Liver (tissue), 3 donors: ENCODE data around the gene OR1E2.
"Not testable (repeated sequence)": the region's sequence is repeated elsewhere in the genome, so short reads cannot be mapped to it uniquely, and the experiment has no call there.

Experiments used
- ATF3 ChIP-seq: IDR thresholded peaks from 2 replicates; pipeline ENCODE4 v1.6.1; 2016; ENCODE audit warnings: antibody characterized with exemption
- FOXA1 ChIP-seq: IDR thresholded peaks from 2 replicates; pipeline ENCODE4 v1.6.1; 2016; ENCODE audit warnings: antibody characterized with exemption
- GABPA ChIP-seq, 2 donors: IDR thresholded peaks in 1 of 2; conservative IDR thresholded peaks in 1 of 2; 2 replicates each; pipeline ENCODE4 v1.6.1; 2016; ENCODE audit warnings: antibody characterized with exemption in 2 of 2, mild to moderate bottlenecking in 1 of 2, moderate library complexity in 1 of 2
- HNF4A ChIP-seq, 2 donors: conservative IDR thresholded peaks; 2 replicates each; pipeline ENCODE4 v1.6.1; 2016; ENCODE audit warnings: antibody characterized with exemption in 2 of 2, mild to moderate bottlenecking in 2 of 2
- HNF4G ChIP-seq: IDR thresholded peaks from 2 replicates; pipeline ENCODE4 v1.6.1; 2016; ENCODE audit warnings: antibody characterized with exemption
- JUND ChIP-seq, 2 donors: IDR thresholded peaks; 2 replicates each; pipeline ENCODE4 v1.6.1; 2016; ENCODE audit warnings: antibody characterized with exemption in 2 of 2
- SP1 ChIP-seq: IDR thresholded peaks from 2 replicates; pipeline ENCODE4 v1.6.1; 2018; ENCODE audit warnings: antibody characterized with exemption, mild to moderate bottlenecking
- YY1 ChIP-seq: IDR thresholded peaks from 2 replicates; pipeline ENCODE4 v1.6.1; 2016; ENCODE audit warnings: antibody characterized with exemption, mild to moderate bottlenecking
- TF ChIP-seq, protein P1 (sequence below): fragments of 150-350 bp; IDR thresholded peaks from 2 replicates; pipeline ENCODE4 v1.5.1; 2017; ENCODE audit warnings: improper control_type of control experiment, low read depth, low read length; ENCODE audit not compliant: missing input control
- TF ChIP-seq, protein P2 (sequence below): IDR thresholded peaks from 2 replicates; pipeline ENCODE4 v1.6.1; 2016; ENCODE audit warnings: antibody characterized with exemption
- TF ChIP-seq, protein P3 (sequence below): IDR thresholded peaks from 2 replicates; pipeline ENCODE4 v1.6.1; 2016; ENCODE audit warnings: antibody characterized with exemption, mild to moderate bottlenecking
- TF ChIP-seq, protein P4 (sequence below): IDR thresholded peaks from 2 replicates; pipeline ENCODE4 v1.6.1; 2016; ENCODE audit warnings: antibody characterized with exemption
- donor health status: healthy.
- donor health status: healthy.

DNA sequence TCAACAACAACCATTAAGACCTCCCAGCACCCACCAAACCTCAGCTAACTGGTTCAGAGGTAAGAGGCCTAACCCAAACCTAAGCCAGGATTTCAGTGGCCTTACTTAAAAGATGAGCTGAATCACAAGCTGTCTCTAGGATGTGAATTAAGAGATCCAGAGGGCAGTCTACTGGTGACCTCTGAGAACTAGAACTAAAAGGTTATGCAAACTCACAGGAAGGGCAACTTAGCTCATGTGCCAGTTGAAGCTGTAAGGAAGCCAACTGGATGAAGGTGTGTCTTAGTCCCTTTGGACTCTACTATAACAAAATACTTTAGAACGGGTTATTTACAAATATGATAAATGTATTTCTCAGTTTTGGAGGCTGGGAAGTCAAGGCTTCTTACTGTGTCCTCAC lies 32.7 kb upstream of the OR1E2 start:
- TF ChIP-seq YY1; SP1; GABPA (IDR thresholded peaks at IDR 0.05 in 1 of 2, conservative IDR thresholded peaks at IDR 0.05 in 1 of 2); JUND (IDR thresholded peaks at IDR 0.05); ATF3; HNF4G; FOXA1: not testable (repeated sequence)
- TF ChIP-seq, protein P1, sequence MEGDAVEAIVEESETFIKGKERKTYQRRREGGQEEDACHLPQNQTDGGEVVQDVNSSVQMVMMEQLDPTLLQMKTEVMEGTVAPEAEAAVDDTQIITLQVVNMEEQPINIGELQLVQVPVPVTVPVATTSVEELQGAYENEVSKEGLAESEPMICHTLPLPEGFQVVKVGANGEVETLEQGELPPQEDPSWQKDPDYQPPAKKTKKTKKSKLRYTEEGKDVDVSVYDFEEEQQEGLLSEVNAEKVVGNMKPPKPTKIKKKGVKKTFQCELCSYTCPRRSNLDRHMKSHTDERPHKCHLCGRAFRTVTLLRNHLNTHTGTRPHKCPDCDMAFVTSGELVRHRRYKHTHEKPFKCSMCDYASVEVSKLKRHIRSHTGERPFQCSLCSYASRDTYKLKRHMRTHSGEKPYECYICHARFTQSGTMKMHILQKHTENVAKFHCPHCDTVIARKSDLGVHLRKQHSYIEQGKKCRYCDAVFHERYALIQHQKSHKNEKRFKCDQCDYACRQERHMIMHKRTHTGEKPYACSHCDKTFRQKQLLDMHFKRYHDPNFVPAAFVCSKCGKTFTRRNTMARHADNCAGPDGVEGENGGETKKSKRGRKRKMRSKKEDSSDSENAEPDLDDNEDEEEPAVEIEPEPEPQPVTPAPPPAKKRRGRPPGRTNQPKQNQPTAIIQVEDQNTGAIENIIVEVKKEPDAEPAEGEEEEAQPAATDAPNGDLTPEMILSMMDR: not testable (repeated sequence)
- TF ChIP-seq HNF4A (conservative IDR thresholded peaks at IDR 0.05): peak; percentile 48 to 57
- TF ChIP-seq, protein P2, sequence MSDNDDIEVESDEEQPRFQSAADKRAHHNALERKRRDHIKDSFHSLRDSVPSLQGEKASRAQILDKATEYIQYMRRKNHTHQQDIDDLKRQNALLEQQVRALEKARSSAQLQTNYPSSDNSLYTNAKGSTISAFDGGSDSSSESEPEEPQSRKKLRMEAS: not testable (repeated sequence)
- TF ChIP-seq, protein P3, sequence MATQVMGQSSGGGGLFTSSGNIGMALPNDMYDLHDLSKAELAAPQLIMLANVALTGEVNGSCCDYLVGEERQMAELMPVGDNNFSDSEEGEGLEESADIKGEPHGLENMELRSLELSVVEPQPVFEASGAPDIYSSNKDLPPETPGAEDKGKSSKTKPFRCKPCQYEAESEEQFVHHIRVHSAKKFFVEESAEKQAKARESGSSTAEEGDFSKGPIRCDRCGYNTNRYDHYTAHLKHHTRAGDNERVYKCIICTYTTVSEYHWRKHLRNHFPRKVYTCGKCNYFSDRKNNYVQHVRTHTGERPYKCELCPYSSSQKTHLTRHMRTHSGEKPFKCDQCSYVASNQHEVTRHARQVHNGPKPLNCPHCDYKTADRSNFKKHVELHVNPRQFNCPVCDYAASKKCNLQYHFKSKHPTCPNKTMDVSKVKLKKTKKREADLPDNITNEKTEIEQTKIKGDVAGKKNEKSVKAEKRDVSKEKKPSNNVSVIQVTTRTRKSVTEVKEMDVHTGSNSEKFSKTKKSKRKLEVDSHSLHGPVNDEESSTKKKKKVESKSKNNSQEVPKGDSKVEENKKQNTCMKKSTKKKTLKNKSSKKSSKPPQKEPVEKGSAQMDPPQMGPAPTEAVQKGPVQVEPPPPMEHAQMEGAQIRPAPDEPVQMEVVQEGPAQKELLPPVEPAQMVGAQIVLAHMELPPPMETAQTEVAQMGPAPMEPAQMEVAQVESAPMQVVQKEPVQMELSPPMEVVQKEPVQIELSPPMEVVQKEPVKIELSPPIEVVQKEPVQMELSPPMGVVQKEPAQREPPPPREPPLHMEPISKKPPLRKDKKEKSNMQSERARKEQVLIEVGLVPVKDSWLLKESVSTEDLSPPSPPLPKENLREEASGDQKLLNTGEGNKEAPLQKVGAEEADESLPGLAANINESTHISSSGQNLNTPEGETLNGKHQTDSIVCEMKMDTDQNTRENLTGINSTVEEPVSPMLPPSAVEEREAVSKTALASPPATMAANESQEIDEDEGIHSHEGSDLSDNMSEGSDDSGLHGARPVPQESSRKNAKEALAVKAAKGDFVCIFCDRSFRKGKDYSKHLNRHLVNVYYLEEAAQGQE: not testable (repeated sequence)
- TF ChIP-seq, protein P4, sequence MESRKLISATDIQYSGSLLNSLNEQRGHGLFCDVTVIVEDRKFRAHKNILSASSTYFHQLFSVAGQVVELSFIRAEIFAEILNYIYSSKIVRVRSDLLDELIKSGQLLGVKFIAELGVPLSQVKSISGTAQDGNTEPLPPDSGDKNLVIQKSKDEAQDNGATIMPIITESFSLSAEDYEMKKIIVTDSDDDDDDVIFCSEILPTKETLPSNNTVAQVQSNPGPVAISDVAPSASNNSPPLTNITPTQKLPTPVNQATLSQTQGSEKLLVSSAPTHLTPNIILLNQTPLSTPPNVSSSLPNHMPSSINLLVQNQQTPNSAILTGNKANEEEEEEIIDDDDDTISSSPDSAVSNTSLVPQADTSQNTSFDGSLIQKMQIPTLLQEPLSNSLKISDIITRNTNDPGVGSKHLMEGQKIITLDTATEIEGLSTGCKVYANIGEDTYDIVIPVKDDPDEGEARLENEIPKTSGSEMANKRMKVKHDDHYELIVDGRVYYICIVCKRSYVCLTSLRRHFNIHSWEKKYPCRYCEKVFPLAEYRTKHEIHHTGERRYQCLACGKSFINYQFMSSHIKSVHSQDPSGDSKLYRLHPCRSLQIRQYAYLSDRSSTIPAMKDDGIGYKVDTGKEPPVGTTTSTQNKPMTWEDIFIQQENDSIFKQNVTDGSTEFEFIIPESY: not testable (repeated sequence)
